ENCODE results near the gene CKS1B. TPM values are rescaled to one million over a fixed set of nuclear protein-coding genes. Genes with fewer than 3 reads are reported as not detected.
"Not testable (repeated sequence)": the region's sequence is repeated elsewhere in the genome, so short reads cannot be mapped to it uniquely, and the experiment has no call there.

CKS1B gene
- total RNA-seq, 1 donor from 2014 or later: 43.1 TPM

GRCh38 chr1:154964359-154964758 is 10.1 kb upstream of the CKS1B start:
- DNase-seq: no peak

DNA sequence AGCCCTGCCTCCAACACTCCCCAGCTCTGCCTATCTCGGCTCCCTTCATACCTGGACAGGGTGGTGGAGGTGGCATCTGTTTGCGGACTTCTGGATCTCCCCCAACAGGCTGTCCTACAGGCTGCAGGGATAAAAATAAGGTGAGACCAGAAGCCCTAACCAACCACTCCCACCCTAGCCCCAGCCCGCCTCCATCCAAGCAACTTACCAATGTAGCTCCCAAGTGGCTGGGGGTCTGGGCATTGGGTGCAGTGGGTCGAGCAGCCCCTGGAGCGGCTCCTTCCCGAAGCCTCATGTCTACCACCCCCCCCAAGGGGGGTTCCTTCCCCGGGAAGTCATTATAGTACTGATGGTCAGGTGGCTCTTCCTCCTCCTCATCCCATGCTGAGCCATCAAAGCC is 8.4 kb upstream of the CKS1B start:
- no peak for DNase-seq

- DNase-seq: no peak
Measured at GRCh38 chr1:154967331-154967950, 7.0 kb upstream of the CKS1B start.

DNA sequence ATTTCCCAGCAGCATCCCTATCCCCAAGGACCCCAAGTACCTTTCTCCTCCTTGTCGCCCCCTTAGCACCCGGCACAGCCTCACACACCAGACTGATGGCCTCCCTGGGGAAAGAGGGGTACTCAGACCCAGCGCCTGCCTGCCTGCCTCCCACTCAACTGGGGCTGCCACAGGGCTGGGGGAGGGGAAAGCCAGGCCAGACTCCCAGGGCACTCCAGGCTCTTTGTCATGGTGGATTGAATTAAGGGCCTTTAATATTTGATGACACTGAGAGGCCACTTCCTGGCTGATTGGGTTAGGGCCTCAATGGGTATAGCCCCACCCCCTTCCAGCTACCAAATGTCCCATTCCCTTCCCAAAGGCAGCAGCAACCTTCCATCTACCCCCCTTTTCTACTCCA is 5.8 kb upstream of the CKS1B start:
- no peak for DNase-seq

DNA sequence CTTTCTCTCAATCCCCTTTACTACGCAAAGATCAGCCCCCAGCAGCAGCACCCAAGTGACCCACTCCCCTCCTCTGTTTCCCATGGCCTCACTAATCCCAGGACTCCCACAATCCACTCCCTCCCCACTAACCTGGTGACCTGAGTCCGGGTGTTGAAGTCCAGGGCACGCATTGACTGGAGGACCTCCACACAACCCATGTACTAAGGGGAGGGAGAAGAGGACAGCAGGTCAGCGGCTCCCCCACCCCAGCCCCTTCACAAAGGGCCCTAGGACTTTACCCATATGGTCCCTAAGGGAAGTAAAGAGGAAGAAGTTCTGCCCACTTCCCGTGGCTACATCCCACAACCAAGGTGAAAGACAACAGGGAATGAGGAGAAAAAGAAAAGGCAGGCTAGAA is 5.2 kb upstream of the CKS1B start:
- DNase-seq: no peak

- DNase-seq: no peak
Measured at GRCh38 chr1:154969860-154970452, 4.5 kb upstream of the CKS1B start.

- DNase-seq: peak; percentile 95
Measured at GRCh38 chr1:154970631-154971340, 3.7 kb upstream of the CKS1B start, which contains the start of gene SHC1. Gene SHC1, minus strand, starts transcription at chr1:154970747. Its CDS starts 221 bp downstream, at chr1:154970526.

DNA sequence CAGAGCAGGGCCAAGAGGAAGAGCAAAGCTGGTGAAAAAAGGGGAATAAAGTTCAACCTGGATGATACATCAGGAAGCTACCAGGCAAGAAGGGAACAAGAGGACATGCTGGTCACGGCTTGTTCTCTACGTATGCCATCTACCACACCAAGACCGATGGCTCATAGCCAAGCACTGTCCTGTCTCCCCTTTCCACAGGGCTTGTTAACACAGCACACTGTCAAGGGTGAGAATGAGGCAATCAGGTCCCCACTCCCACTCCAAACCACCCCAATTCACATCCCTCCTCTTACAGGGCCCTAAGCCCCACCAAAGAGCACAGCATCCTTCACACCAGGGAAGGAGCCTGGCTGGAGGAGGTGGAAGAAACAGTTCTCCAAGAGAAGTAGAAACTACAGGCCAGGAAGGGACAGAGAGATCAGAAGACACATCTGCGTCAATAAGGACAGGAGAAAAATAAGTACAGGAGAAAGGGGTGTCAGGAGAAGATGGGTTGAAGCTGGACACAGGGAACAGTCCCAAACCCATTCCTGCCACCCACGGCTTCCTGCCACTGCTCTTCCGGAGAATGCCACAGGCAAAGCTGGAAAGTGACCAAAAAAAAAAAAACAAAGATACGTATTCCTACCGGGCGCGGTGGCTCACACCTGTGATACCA is 3.0 kb upstream of the CKS1B start:
- no peak for DNase-seq

- no peak for DNase-seq
Measured at GRCh38 chr1:154972213-154972516, 2.3 kb upstream of the CKS1B start.

GRCh38 chr1:154972517-154973343 is 1.8 kb upstream of the CKS1B start:
- peak; percentile 20 for DNase-seq

GRCh38 chr1:154973344-154974101 is 958 bp upstream of the CKS1B start:
- peak; percentile 94 for DNase-seq

DNA sequence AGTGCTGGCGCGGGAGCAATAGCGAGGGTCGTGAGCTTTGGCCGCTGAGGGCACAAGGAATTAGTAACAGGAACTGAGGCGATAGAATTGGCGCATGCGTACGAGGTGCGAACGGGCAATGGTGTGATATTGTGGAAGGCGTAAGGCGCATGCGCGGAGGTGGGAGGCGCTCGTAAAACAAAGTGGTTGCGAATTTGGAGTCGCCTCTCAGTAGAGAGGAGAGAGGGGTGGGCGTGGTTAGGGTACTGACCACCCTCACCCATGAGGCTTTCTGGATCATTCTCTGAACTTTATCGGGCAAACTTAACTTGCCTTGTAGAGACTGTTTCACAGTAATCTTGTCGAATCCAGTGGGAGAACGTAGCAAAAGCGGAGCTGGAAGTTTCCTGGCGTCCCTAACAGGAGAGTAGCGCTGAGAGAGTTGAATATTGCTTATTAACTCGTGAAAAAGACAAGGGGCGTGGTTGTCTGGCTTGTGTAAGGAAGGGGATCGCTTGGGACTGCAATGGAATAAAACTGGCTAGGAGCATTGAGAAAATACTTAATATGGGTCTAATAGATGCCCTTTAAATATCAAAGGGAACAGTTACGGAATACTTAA is 427 bp downstream of the CKS1B start:
- peak; percentile 98 for DNase-seq

- peak; percentile 29 for DNase-seq
Measured at GRCh38 chr1:154975409-154976059, 1.1 kb downstream of the CKS1B start.

DNA sequence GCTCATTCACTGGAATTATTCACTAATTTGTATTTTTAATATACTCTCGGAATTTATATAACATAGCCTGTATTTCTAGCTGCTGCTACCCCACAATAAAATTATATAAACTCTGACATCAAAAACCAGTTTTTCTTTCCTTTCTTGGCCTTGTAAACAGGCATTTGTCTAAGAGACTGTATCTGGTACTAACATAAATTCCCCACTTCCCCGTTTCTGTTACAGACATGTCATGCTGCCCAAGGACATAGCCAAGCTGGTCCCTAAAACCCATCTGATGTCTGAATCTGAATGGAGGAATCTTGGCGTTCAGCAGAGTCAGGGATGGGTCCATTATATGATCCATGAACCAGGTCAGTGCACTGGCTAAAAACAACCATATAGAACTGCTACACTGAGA is 3.3 kb downstream of the CKS1B start:
- DNase-seq: not testable (repeated sequence)

- DNase-seq: no peak
Measured at GRCh38 chr1:154978360-154978759, 3.9 kb downstream of the CKS1B start.

DNA sequence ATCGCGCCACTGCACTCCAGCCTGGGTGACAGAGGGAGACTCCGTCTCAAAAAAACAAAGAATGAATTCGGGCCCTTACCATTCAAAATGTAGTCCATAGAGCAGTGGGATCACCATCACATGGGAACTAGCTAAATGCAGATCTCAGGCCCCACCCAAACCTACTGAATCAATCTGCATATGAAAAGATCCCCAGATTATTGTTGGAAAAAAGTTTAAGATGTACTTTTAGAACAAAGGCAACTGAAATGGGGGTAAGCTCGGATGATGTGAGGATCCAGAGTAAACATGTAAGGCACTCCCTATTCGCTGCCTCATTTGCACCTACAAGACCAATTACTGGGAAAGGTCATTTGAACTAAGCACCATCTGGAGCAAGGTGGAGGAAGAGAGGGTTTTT is 7.9 kb downstream of the CKS1B start:
- DNase-seq: no peak

GRCh38 chr1:154982897-154983648 is 8.6 kb downstream of the CKS1B start, which contains the start of gene FLAD1:
Gene FLAD1, plus strand, starts transcription at chr1:154983344. Its CDS starts 351 bp downstream, at chr1:154983695.
- DNase-seq: peak; percentile 100

GRCh38 chr1:154983776-154984466 is 9.4 kb downstream of the CKS1B start:
- DNase-seq: no peak

- not testable (repeated sequence) for DNase-seq
Measured at GRCh38 chr1:154986736-154987135, 12.3 kb downstream of the CKS1B start.
